Right lobe of liver (tissue), 6 donors: Measurements from ENCODE around the gene FNIP2. TPM values are rescaled to one million over a fixed set of nuclear protein-coding genes. Genes with fewer than 3 reads are reported as not detected.

Experiments used
- ATAC-seq, 4 donors: fragments of 200-7000 bp; cut with Tn5 transposase; one replicate each; pipeline ENCODE4 v1.9.1; 2020; ENCODE audit warnings: mild to moderate bottlenecking in 4 of 4, moderate library complexity in 4 of 4
- DNase-seq, 3 donors: peaks; one replicate each; pipeline ENCODE4 v3.0.0-alpha.2; 2020
- H3K27ac ChIP-seq, 3 donors: fragments of 200-600 bp; one replicate each; pipeline ENCODE4 v1.8.0; 2022
- H3K27me3 ChIP-seq, 2 donors: fragments of 200-600 bp; one replicate each; pipeline ENCODE4 v1.8.0; 2022
- H3K36me3 ChIP-seq, 4 donors: fragments of 200-600 bp; sonication (generic) in 1 of 4; one replicate each; pipeline versions ENCODE4 v1.5.1 to v1.8.0; 2017 to 2022; ENCODE audit warnings: control low read depth in 1 of 4
- H3K4me1 ChIP-seq, 4 donors: fragments of 200-600 bp; sonication (generic) in 1 of 4; one replicate each; pipeline versions ENCODE4 v1.5.1 to v1.8.0; 2017 to 2022; ENCODE audit warnings: control low read depth in 1 of 4
- H3K4me3 ChIP-seq, 3 donors: fragments of 200-600 bp; one replicate each; pipeline ENCODE4 v1.8.0; 2022
- H3K9me3 ChIP-seq, 4 donors: fragments of 200-600 bp; sonication (generic) in 1 of 4; one replicate each; pipeline versions ENCODE4 v1.5.1 to v1.8.0; 2017 to 2022; ENCODE audit warnings: control low read depth in 1 of 4
- POLR2A ChIP-seq: fragments of 450-650 bp; IDR thresholded peaks from one replicate; pipeline ENCODE4 v1.6.1; 2017; ENCODE audit warnings: antibody characterized with exemption, mild to moderate bottlenecking
- WGBS: methylation state at CpG from one replicate; pipeline ENCODE4 v1.1.6; 2018; ENCODE audit warnings: low coverage, low lambda C conversion rate; ENCODE audit not compliant: insufficient coverage; ENCODE audit errors: missing lambda C conversion rate; 5-methylcytosine and 5-hydroxymethylcytosine counted together
- intact Hi-C, 2 donors: fragments of 100-400 bp; cut with DNase I; formaldehyde crosslinking; loops; one replicate each; pipeline versions ENCODE4 v1.11.2 to v1.14.1; 2022
- total RNA-seq, 6 experiments: library from RNA; depleted of rRNA in 2 of 6; stranded (reverse); fragments of >200 nt in 2 of 6; fragmentation: NEBNext Ultra II Directional in 3 of 6; extraction: Animal tissue kit (Norgen Biotek cat#: 25700) in 3 of 6; gene quantifications; one replicate each; pipeline versions ENCODE4 v1.1.0 to v1.2.4, GENCODE V29; 2016 to 2023
- TF ChIP-seq, protein P1 (sequence below), 4 donors: fragments of 200-600 bp in 3 of 4; fragments of 450-650 bp in 1 of 4; IDR thresholded peaks; one replicate each; pipeline versions ENCODE4 v1.5.1 to v1.8.0; 2016 to 2022; ENCODE audit warnings: antibody characterized with exemption in 4 of 4, mild to moderate bottlenecking in 2 of 4
- donor health status: DM: no; HTN: yes; CAD: no.
- donor health status: DM: no; HTN: no; CAD: no.
- donor health status: DM: no; HTN: no; CAD: no.
- donor health status: DM: no; HTN: yes; CAD: no.
- donor health status: DM: no; HTN: yes; CAD: no.

The FNIP2 gene
- total RNA-seq, 6 experiments from 2014 or later = 34.2 to 67.4 (median 37.8) TPM

- no peak overlapping the region for H3K27ac ChIP-seq
- WGBS = 24% methylated on average over 2 of the region's 2 CpGs
- TF ChIP-seq POLR2A = no peak
- TF ChIP-seq, protein P1, sequence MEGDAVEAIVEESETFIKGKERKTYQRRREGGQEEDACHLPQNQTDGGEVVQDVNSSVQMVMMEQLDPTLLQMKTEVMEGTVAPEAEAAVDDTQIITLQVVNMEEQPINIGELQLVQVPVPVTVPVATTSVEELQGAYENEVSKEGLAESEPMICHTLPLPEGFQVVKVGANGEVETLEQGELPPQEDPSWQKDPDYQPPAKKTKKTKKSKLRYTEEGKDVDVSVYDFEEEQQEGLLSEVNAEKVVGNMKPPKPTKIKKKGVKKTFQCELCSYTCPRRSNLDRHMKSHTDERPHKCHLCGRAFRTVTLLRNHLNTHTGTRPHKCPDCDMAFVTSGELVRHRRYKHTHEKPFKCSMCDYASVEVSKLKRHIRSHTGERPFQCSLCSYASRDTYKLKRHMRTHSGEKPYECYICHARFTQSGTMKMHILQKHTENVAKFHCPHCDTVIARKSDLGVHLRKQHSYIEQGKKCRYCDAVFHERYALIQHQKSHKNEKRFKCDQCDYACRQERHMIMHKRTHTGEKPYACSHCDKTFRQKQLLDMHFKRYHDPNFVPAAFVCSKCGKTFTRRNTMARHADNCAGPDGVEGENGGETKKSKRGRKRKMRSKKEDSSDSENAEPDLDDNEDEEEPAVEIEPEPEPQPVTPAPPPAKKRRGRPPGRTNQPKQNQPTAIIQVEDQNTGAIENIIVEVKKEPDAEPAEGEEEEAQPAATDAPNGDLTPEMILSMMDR (IDR thresholded peaks at IDR 0.05) = no peak
- no peaks in the 10 kb centered on the region for H3K9me3 ChIP-seq
- H3K27me3 ChIP-seq = no peaks in the 10 kb centered on the region
- no peak overlapping the region for H3K4me3 ChIP-seq
- intact Hi-C loops = no loop called here
- H3K4me1 ChIP-seq = peaks cover 0 to 25% (median 0%) of the 10 kb centered on the region in 4 donors
- no peak for ATAC-seq
- DNase-seq = no peak
- no peaks in the 10 kb centered on the region for H3K36me3 ChIP-seq
Observed at GRCh38 chr4:158771776-158772175, 3.0 kb downstream of the FNIP2 start.

DNA sequence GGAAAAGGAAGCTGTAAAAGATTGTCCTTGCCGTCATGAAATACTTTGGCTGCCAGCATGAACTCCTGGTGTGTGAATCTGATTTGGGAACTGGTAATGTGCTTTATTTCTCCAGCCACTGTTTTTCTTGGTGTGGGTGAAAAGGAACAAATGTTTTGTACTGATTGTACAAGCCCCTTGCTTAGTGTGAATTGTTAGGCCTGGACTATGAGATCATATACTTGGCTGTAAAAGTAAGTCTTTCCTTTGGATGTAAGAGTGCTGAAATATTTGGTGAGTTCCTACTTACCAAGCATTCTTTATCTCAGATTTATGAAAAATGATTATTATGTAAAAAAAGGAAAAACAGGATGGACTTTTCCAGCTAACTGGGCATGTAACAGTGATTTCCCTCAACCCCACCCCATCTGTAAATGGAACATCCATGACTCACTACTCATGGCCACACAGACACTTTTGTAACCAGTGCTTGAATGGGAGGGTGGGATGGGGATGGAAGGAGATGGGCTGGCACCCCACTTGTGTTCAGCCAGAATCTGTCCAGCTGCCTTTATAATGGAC, 6.3 kb downstream of the FNIP2 start:
- TF ChIP-seq, protein P1 (IDR thresholded peaks at IDR 0.05) = no peak
- no peak for TF ChIP-seq POLR2A
- Histone ChIP-seq H3K27me3 (no peaks in the 10 kb centered on the region), H3K9me3 (no peaks in the 10 kb centered on the region), H3K27ac (no peak overlapping the region), H3K4me1 (peaks cover 0 to 45% (median 7%) of the 10 kb centered on the region in 4 donors), H3K36me3 (no peaks in the 10 kb centered on the region), H3K4me3 (no peak overlapping the region)
- WGBS = 19% methylated on average over 1 of the region's 1 CpG
- intact Hi-C loops = no loop called here
- DNase-seq (no peak), ATAC-seq (peak; percentile 26 to 67 (median 49))

GRCh38 chr4:158776106-158776505, 7.3 kb downstream of the FNIP2 start:
- no peak for TF ChIP-seq POLR2A
- TF ChIP-seq, protein P1 (IDR thresholded peaks at IDR 0.05) = no peak
- H3K27ac ChIP-seq = no peak overlapping the region
- ATAC-seq (no peak), DNase-seq (no peak)
- no peaks in the 10 kb centered on the region for H3K27me3 ChIP-seq
- WGBS = 17% methylated on average over 1 of the region's 1 CpG
- intact Hi-C loops = no loop called here
- no peak overlapping the region for H3K4me3 ChIP-seq
- no peaks in the 10 kb centered on the region for H3K36me3 ChIP-seq
- peaks cover 0 to 38% (median 9%) of the 10 kb centered on the region in 4 donors for H3K4me1 ChIP-seq
- H3K9me3 ChIP-seq = no peaks in the 10 kb centered on the region

GRCh38 chr4:158777423-158778155, 8.8 kb downstream of the FNIP2 start:
- no peak overlapping the region for H3K27ac ChIP-seq
- ATAC-seq (peak; percentile 61 to 80 (median 70)), DNase-seq (no peak)
- intact Hi-C loops = no loop called here
- 58% methylated on average over 4 of the region's 6 CpGs for WGBS
- no peaks in the 10 kb centered on the region for H3K36me3 ChIP-seq
- H3K4me3 ChIP-seq = no peak overlapping the region
- TF ChIP-seq, protein P1 (IDR thresholded peaks at IDR 0.05) = no peak
- TF ChIP-seq POLR2A = no peak
- no peaks in the 10 kb centered on the region for H3K27me3 ChIP-seq
- peaks cover 0 to 47% (median 17%) of the 10 kb centered on the region in 4 donors for H3K4me1 ChIP-seq
- H3K9me3 ChIP-seq = no peaks in the 10 kb centered on the region
